ENCODE results near the gene ADARB1. TPM values are rescaled to one million over a fixed set of nuclear protein-coding genes. Genes with fewer than 3 reads are reported as not detected.

ADARB1 gene
- total RNA-seq, 4 donors from 2014 or later = 3.4 to 15.6 (median 5.7) TPM

DNA sequence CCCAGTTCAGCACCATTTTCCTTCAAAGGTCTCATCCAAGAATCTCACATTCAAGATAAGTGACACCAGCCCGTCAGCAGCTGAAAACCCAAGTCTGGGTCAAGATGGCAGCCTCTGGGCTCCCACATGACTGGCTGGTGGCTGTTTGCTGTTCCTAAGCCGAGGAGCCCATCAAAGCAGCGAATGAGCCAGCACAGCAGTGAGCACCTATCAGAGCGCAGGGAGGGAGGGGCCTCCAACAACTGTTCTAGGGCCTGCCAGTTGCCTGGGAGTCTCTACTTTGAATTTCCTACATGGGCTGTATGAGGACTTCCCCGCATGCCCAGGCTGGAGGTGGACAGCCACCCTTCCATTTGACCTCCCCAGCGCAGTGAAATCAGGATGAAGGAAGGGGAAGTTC lies 102.7 kb downstream of the ADARB1 start:
- Histone ChIP-seq H3K27ac (no peak overlapping the region), H3K27me3 (no peaks in the 10 kb centered on the region), H3K36me3 (peaks cover 0 to 59% (median 0%) of the 10 kb centered on the region in 3 donors), H3K9me3 (no peaks in the 10 kb centered on the region), H3K4me1 (no peaks in the 10 kb centered on the region), H3K4me3 (no peak overlapping the region)
- TF ChIP-seq, protein P1, sequence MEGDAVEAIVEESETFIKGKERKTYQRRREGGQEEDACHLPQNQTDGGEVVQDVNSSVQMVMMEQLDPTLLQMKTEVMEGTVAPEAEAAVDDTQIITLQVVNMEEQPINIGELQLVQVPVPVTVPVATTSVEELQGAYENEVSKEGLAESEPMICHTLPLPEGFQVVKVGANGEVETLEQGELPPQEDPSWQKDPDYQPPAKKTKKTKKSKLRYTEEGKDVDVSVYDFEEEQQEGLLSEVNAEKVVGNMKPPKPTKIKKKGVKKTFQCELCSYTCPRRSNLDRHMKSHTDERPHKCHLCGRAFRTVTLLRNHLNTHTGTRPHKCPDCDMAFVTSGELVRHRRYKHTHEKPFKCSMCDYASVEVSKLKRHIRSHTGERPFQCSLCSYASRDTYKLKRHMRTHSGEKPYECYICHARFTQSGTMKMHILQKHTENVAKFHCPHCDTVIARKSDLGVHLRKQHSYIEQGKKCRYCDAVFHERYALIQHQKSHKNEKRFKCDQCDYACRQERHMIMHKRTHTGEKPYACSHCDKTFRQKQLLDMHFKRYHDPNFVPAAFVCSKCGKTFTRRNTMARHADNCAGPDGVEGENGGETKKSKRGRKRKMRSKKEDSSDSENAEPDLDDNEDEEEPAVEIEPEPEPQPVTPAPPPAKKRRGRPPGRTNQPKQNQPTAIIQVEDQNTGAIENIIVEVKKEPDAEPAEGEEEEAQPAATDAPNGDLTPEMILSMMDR (IDR thresholded peaks at IDR 0.05) = no peak
- no peak for TF ChIP-seq POLR2A (IDR thresholded peaks at IDR 0.05)
- WGBS, 2 donors = 94 to 100% methylated on average over 4 to 6 of the region's 6 CpGs
- intact Hi-C loops (cut with DNase I) = no loop called here
- no peak for DNase-seq

DNA sequence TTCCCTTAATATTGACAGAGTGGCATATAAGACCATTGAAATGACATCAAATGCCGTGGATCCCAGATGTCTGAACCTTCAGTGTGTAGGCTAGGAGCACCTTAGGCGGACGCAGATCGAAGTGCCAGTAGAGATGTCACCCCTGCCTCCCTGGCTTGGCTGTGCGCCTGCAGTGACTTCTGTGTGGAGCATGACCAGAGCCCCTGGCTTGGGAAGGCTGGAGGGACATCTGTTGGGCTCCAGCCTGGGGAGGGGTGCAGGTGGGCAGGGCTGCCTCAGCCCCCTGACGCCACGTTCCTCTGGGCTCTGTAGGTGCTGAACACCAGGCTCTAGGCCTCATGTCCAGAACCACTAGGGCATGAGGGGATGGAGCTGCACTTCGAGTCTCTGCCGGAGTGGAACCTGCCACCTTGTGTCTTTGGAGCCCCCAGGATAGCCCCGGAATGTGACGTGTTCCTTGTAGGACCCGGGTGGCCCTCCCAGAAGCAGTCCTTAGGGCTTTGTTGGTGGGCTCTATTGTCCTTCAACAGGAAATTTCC lies 103.8 kb downstream of the ADARB1 start:
- Histone ChIP-seq H3K4me1 (no peaks in the 10 kb centered on the region), H3K27ac (no peak overlapping the region), H3K36me3 (peaks cover 0 to 54% (median 0%) of the 10 kb centered on the region in 3 donors), H3K4me3 (no peak overlapping the region), H3K9me3 (no peaks in the 10 kb centered on the region), H3K27me3 (no peaks in the 10 kb centered on the region)
- 87 to 97% methylated on average over 9 to 12 of the region's 12 CpGs for WGBS, 2 donors
- no peak for DNase-seq
- TF ChIP-seq, protein P1 (IDR thresholded peaks at IDR 0.05) = no peak
- no peak for TF ChIP-seq POLR2A (IDR thresholded peaks at IDR 0.05)
- intact Hi-C loops (cut with DNase I) = no loop called here

DNA sequence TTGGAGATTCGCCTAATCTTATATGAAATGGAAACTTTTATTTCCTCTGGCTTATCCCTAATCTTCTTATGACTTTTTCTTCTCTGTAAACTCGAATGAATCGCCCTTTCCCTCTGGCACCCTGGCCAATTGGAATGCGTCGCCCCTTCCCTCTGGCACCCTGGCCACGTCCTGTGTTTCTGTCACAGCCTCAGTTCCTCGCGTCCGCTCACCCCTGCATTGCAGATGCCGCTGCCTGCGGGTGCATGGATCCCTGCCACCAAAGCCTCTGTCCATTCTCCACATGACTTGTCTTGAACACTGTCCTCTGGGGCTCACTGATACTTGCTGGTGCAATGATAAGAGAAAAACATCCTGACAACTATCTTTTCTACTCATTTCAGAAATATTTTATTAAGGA lies 104.6 kb downstream of the ADARB1 start:
- intact Hi-C loops (cut with DNase I) = no loop called here
- no peak for TF ChIP-seq POLR2A (IDR thresholded peaks at IDR 0.05)
- TF ChIP-seq, protein P1 (IDR thresholded peaks at IDR 0.05) = no peak
- Histone ChIP-seq H3K4me1 (no peaks in the 10 kb centered on the region), H3K4me3 (no peak overlapping the region), H3K27me3 (no peaks in the 10 kb centered on the region), H3K27ac (no peak overlapping the region), H3K9me3 (no peaks in the 10 kb centered on the region), H3K36me3 (peaks cover 0 to 59% (median 0%) of the 10 kb centered on the region in 3 donors)
- WGBS, 2 donors = 93% methylated on average over 11 of the region's 11 CpGs
- no peak for DNase-seq

DNA sequence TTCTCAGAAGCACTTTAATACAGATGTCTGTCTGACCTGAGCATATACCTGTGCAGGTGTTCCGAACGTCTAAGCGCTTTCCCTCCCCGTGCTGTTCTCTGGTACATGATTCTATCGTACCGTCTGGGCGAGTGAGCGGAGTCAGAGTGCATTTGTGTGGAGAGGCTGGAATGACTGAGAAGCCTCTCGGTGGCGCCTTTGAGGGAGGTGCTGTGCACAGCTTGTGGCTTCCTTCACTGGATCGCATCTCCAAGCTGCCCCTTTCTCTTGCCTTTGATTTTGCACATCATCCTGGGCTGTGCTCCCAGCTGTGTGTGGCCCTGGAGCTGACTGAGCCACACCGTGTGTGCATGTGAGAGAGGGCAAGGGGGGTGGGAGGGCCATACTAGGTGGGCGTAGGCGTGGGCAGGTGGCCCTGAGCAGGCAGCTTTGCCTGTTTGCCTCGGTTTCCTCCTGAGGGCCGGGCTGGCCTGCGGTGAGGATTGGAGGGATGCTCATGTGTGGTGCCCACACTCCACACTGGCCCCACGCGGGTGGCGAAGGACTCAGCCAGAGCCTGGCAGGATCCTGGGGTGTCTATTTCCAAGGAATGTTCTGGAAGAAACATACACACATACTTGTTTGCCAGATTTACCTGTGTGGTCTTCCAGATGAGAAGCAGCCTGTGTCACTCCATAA lies 105.3 kb downstream of the ADARB1 start:
- 92 to 94% methylated on average over 8 to 11 of the region's 20 CpGs for WGBS, 2 donors
- H3K4me3 ChIP-seq = no peak overlapping the region
- no peak overlapping the region for H3K27ac ChIP-seq
- H3K9me3 ChIP-seq = no peaks in the 10 kb centered on the region
- DNase-seq = no peak
- no peaks in the 10 kb centered on the region for H3K4me1 ChIP-seq
- H3K36me3 ChIP-seq = peaks cover 0 to 66% (median 0%) of the 10 kb centered on the region in 3 donors
- intact Hi-C loops (cut with DNase I) = no loop called here
- no peaks in the 10 kb centered on the region for H3K27me3 ChIP-seq
- TF ChIP-seq, protein P1 (IDR thresholded peaks at IDR 0.05) = no peak
- no peak for TF ChIP-seq POLR2A (IDR thresholded peaks at IDR 0.05)

DNA sequence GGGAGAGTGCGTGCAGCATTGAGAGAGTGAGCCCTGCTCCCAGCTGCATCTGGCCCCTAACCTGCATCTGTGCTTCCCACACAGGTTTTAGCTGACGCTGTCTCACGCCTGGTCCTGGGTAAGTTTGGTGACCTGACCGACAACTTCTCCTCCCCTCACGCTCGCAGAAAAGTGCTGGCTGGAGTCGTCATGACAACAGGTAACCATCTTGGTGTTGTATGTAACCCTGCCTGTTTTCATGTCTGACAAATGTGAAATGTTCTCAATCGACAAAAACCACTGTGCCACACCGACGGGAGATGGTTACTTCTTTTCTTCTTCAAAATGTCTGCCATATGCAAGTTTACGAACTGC lies 105.8 kb downstream of the ADARB1 start:
- no peak overlapping the region for H3K4me3 ChIP-seq
- DNase-seq = no peak
- peaks cover 0 to 71% (median 5%) of the 10 kb centered on the region in 3 donors for H3K36me3 ChIP-seq
- no peak for TF ChIP-seq POLR2A (IDR thresholded peaks at IDR 0.05)
- TF ChIP-seq, protein P1 (IDR thresholded peaks at IDR 0.05) = no peak
- no peaks in the 10 kb centered on the region for H3K9me3 ChIP-seq
- H3K27ac ChIP-seq = no peak overlapping the region
- intact Hi-C loops (cut with DNase I) = no loop called here
- 82 to 100% methylated on average over 5 to 11 of the region's 11 CpGs for WGBS, 2 donors
- no peaks in the 10 kb centered on the region for H3K4me1 ChIP-seq
- no peaks in the 10 kb centered on the region for H3K27me3 ChIP-seq
